ENCODE measurements around the gene MACROD1.

DNA sequence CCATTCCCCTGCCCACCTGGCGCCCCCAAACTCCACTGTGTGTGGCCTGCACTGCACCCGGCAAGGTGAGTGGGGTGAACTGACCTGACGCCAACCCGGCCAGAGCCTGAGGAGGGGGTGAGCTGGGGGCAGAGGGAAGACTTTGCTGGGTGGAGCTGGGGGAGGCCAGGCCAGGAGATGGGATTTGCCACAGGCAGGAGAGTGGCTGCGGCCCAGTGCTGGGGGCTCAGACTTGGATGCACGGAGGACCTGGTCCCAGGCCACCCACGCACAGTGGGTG, 148.0 kb downstream of the MACROD1 start:
- TF ChIP-seq, protein P1, sequence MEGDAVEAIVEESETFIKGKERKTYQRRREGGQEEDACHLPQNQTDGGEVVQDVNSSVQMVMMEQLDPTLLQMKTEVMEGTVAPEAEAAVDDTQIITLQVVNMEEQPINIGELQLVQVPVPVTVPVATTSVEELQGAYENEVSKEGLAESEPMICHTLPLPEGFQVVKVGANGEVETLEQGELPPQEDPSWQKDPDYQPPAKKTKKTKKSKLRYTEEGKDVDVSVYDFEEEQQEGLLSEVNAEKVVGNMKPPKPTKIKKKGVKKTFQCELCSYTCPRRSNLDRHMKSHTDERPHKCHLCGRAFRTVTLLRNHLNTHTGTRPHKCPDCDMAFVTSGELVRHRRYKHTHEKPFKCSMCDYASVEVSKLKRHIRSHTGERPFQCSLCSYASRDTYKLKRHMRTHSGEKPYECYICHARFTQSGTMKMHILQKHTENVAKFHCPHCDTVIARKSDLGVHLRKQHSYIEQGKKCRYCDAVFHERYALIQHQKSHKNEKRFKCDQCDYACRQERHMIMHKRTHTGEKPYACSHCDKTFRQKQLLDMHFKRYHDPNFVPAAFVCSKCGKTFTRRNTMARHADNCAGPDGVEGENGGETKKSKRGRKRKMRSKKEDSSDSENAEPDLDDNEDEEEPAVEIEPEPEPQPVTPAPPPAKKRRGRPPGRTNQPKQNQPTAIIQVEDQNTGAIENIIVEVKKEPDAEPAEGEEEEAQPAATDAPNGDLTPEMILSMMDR (IDR thresholded peaks at IDR 0.05), result no peak
- no peak for TF ChIP-seq POLR2AphosphoS5 (IDR thresholded peaks at IDR 0.05)
- no peak for TF ChIP-seq POLR2A (IDR thresholded peaks at IDR 0.05)
- TF ChIP-seq EP300 (IDR thresholded peaks at IDR 0.05), result no peak

Data from suprapubic skin (tissue), 4 donors.